Kidney epithelial cell (primary cell): Measurements from ENCODE around the gene PEPD. TPM values are rescaled to one million over a fixed set of nuclear protein-coding genes. Genes with fewer than 3 reads are reported as not detected.

ENCODE experiments used
- DNase-seq: peaks from one replicate; pipeline ENCODE4 v3.0.0-alpha.2; 2010; ENCODE audit warnings: low read depth
- H3K27me3 ChIP-seq: 2 replicates; pipeline ENCODE4 v1.6.0; 2011; ENCODE audit warnings: low read length; ENCODE audit not compliant: control insufficient read depth, insufficient read depth
- H3K36me3 ChIP-seq: 2 replicates; pipeline ENCODE4 v1.5.1; 2011; ENCODE audit warnings: low read length; ENCODE audit not compliant: control insufficient read depth, insufficient read depth
- H3K4me3 ChIP-seq: 2 replicates; pipeline ENCODE4 v1.5.1; 2011; ENCODE audit warnings: low read depth, mild to moderate bottlenecking, control low read depth, low read length
- CTCF ChIP-seq: IDR thresholded peaks from 2 replicates; pipeline ENCODE4 v1.5.1; 2011; ENCODE audit warnings: mild to moderate bottlenecking, moderate library complexity, low read length, control low read depth, inconsistent platforms; ENCODE audit not compliant: insufficient read depth, poor library complexity, severe bottlenecking
- total RNA-seq: library from RNA; depleted of rRNA; stranded (reverse); fragments of >200 nt; gene quantifications from 2 replicates; pipeline ENCODE4 v1.2.3, GENCODE V29; 2015

Gene PEPD
- total RNA-seq, 1 donor from 2014 or later: 88.6 TPM

- no peaks in the 10 kb centered on the region for H3K27me3 ChIP-seq
- no peaks in the 10 kb centered on the region for H3K36me3 ChIP-seq
- no peak overlapping the region for H3K4me3 ChIP-seq
- no peak for DNase-seq
- no peak for TF ChIP-seq CTCF
These were observed 50.9 kb downstream of the PEPD start for GRCh38 chr19:33470686-33471085.

GRCh38 chr19:33470040-33470330, 51.6 kb downstream of the PEPD start:
- no peaks in the 10 kb centered on the region for H3K27me3 ChIP-seq
- H3K36me3 ChIP-seq: no peaks in the 10 kb centered on the region
- no peak for DNase-seq
- no peak for TF ChIP-seq CTCF
- no peak overlapping the region for H3K4me3 ChIP-seq

- no peaks in the 10 kb centered on the region for H3K27me3 ChIP-seq
- TF ChIP-seq CTCF: no peak
- no peaks in the 10 kb centered on the region for H3K36me3 ChIP-seq
- DNase-seq: no peak
- H3K4me3 ChIP-seq: no peak overlapping the region
These were observed 52.2 kb downstream of the PEPD start for GRCh38 chr19:33469171-33470039.

GRCh38 chr19:33468361-33469170, 53.0 kb downstream of the PEPD start:
- Histone ChIP-seq H3K36me3 (no peaks in the 10 kb centered on the region), H3K27me3 (no peaks in the 10 kb centered on the region), H3K4me3 (no peak overlapping the region)
- TF ChIP-seq CTCF: no peak
- DNase-seq: no peak

GRCh38 chr19:33467851-33468250, 53.7 kb downstream of the PEPD start:
- TF ChIP-seq CTCF: no peak
- Histone ChIP-seq H3K36me3 (no peaks in the 10 kb centered on the region), H3K27me3 (no peaks in the 10 kb centered on the region), H3K4me3 (no peak overlapping the region)
- no peak for DNase-seq
